Astrocyte (in vitro differentiated cells and primary cell): ENCODE data around the gene ATG13.

Experiments
- EZH2 ChIP-seq: IDR thresholded peaks from 2 replicates; pipeline ENCODE4 v1.6.1; 2012; ENCODE audit warnings: mild to moderate bottlenecking, low read length, inconsistent platforms; ENCODE audit not compliant: insufficient read depth
- TF ChIP-seq, protein P1 (sequence below): IDR thresholded peaks from 2 replicates; pipeline ENCODE4 v1.5.1; 2011; ENCODE audit warnings: low read depth, mild to moderate bottlenecking, inconsistent platforms, low read length, moderate library complexity; ENCODE audit not compliant: insufficient read depth

DNA sequence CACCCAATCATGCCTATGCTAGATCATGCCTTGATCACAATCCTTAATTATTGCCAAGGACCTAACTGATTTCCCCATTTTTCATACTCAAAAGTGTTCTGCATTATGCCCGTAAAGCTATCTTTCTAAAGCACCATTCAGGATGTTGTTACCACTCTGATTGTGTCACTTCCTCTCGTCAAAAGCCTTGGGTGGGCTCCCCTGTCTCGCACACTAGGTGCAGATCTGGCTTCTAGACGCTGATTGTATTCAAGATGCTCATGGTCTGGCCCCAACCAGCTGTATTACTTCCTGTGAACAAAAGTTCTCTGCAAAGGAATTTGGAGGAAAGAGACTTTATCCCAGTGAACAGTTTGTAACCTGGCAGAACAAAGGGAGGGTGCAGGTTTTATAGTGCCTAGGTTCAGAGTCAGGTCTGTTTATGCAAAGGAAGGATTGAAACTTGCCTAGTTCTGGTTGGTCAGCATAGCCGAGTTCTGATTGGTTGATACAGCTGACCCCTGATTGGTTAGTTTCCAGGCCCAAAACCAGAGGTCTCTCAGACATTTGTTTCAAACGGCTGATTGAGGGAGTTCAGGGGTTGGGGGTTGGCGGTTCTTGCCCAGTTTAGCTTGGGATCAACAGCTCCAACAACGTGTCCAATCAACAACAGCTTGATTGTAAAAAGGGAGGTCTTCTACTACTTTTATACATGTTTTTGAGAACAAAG lies 25.4 kb downstream of the ATG13 start:
- TF ChIP-seq, protein P1, sequence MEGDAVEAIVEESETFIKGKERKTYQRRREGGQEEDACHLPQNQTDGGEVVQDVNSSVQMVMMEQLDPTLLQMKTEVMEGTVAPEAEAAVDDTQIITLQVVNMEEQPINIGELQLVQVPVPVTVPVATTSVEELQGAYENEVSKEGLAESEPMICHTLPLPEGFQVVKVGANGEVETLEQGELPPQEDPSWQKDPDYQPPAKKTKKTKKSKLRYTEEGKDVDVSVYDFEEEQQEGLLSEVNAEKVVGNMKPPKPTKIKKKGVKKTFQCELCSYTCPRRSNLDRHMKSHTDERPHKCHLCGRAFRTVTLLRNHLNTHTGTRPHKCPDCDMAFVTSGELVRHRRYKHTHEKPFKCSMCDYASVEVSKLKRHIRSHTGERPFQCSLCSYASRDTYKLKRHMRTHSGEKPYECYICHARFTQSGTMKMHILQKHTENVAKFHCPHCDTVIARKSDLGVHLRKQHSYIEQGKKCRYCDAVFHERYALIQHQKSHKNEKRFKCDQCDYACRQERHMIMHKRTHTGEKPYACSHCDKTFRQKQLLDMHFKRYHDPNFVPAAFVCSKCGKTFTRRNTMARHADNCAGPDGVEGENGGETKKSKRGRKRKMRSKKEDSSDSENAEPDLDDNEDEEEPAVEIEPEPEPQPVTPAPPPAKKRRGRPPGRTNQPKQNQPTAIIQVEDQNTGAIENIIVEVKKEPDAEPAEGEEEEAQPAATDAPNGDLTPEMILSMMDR, result no peak
- no peak for TF ChIP-seq EZH2
